Prostate gland (tissue), 2 donors: ENCODE data around the gene SOX18. TPM values are rescaled to one million over a fixed set of nuclear protein-coding genes. Genes with fewer than 3 reads are reported as not detected.

ENCODE experiments used
- DNase-seq: peaks from one replicate; pipeline ENCODE4 v3.0.0-alpha.2; 2019; ENCODE audit warnings: low spot score
- H3K27ac ChIP-seq, 2 donors: fragments of 200-600 bp; sonication (generic); 2 replicates each; pipeline ENCODE4 v1.5.1; 2017 to 2019
- H3K27me3 ChIP-seq: fragments of 200-600 bp; sonication (generic); replicated peaks from 2 replicates; pipeline ENCODE4 v1.5.1; 2019; ENCODE audit not compliant: insufficient read depth
- H3K36me3 ChIP-seq, 2 donors: fragments of 200-600 bp; sonication (generic); 1 replicate in 1 of 2; 2 replicates in 1 of 2; pipeline versions ENCODE4 v1.5.1 to v1.8.1; 2017 to 2019
- H3K4me1 ChIP-seq: fragments of 200-600 bp; sonication (generic); replicated peaks from 2 replicates; pipeline ENCODE4 v1.5.1; 2019
- H3K4me3 ChIP-seq, 2 donors: fragments of 200-600 bp; sonication (generic); 2 replicates each; pipeline ENCODE4 v1.5.1; 2017 to 2019
- H3K9me3 ChIP-seq: fragments of 200-600 bp; sonication (generic); 2 replicates; pipeline ENCODE4 v1.5.1; 2017
- POLR2A ChIP-seq: fragments of 450-650 bp; IDR thresholded peaks from one replicate; pipeline ENCODE4 v1.6.1; 2016; ENCODE audit warnings: antibody characterized with exemption, mild to moderate bottlenecking
- POLR2AphosphoS5 ChIP-seq: sonication (generic); formaldehyde crosslinking; IDR thresholded peaks from one replicate; pipeline ENCODE4 v1.6.1; 2017; ENCODE audit warnings: antibody characterized with exemption
- WGBS: methylation state at CpG from one replicate; pipeline ENCODE4 v1.1.5; 2018; 5-methylcytosine and 5-hydroxymethylcytosine counted together
- intact Hi-C: fragments of 100-400 bp; cut with DNase I; formaldehyde crosslinking; loops from one replicate; pipeline ENCODE4 v1.14.2; 2022
- total RNA-seq, 2 donors: library from RNA; depleted of rRNA; stranded (reverse); fragments of >200 nt; gene quantifications; one replicate each; pipeline ENCODE4 v1.1.0, GENCODE V29; 2016
- TF ChIP-seq, protein P1 (sequence below), 4 experiments: fragments of 200-600 bp in 2 of 4; fragments of 450-650 bp in 2 of 4; sonication (generic) in 2 of 4; IDR thresholded peaks; 1 replicate in 3 of 4; 2 replicates in 1 of 4; pipeline ENCODE4 v1.5.1; 2016 to 2019; ENCODE audit warnings: antibody characterized with exemption in 4 of 4, mild to moderate bottlenecking in 2 of 4, moderate library complexity in 2 of 4

SOX18 gene
- total RNA-seq, 2 donors from 2014 or later = 4.7 to 12.8 TPM

DNA sequence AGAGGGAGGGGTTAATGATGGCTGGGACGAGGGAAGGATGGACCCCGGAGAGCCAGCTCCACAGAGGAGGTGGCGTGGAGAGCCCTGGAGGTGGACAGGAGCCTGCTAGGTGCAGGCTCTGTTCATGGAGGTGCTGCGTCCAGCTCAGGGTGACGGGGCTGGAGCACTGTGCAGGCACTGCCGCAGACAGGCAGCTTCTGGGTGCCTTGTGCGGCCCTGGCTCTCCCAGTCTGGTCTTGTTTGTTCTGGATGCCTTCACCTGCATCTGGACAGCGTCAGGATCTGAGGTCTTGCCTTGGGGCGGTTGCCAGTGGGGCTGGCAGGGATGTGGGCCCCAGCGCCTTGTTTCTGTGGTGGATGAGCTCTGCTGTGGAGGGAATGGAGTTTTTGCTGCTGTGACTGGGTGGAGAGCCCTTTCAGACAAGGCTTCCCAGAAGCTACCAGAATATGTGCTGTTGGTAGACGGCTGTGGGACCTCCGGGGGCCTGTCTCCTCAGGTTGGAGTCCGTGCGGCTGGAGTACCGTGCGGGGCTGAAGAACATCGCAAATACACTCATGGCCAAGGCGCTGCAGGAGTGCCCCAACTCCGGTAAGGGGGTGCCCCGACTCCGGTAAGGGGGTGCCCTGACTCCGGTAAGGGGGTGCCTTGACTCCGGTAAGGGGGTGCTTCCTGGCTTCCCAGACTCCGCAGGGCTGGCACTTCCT lies 21.3 kb downstream of the SOX18 start:
- WGBS = 86% methylated on average over 24 of the region's 24 CpGs
- no peaks in the 10 kb centered on the region for H3K27me3 ChIP-seq
- no peaks in the 10 kb centered on the region for H3K9me3 ChIP-seq
- H3K4me1 ChIP-seq = no peaks in the 10 kb centered on the region
- no peak for DNase-seq
- H3K27ac ChIP-seq = no peak overlapping the region
- TF ChIP-seq POLR2A (no peak), POLR2AphosphoS5 (no peak)
- TF ChIP-seq, protein P1, sequence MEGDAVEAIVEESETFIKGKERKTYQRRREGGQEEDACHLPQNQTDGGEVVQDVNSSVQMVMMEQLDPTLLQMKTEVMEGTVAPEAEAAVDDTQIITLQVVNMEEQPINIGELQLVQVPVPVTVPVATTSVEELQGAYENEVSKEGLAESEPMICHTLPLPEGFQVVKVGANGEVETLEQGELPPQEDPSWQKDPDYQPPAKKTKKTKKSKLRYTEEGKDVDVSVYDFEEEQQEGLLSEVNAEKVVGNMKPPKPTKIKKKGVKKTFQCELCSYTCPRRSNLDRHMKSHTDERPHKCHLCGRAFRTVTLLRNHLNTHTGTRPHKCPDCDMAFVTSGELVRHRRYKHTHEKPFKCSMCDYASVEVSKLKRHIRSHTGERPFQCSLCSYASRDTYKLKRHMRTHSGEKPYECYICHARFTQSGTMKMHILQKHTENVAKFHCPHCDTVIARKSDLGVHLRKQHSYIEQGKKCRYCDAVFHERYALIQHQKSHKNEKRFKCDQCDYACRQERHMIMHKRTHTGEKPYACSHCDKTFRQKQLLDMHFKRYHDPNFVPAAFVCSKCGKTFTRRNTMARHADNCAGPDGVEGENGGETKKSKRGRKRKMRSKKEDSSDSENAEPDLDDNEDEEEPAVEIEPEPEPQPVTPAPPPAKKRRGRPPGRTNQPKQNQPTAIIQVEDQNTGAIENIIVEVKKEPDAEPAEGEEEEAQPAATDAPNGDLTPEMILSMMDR (IDR thresholded peaks at IDR 0.05) = no peak
- H3K36me3 ChIP-seq = peaks cover 11 to 58% of the 10 kb centered on the region in 2 donors
- intact Hi-C loops = no loop called here
- no peak overlapping the region for H3K4me3 ChIP-seq

DNA sequence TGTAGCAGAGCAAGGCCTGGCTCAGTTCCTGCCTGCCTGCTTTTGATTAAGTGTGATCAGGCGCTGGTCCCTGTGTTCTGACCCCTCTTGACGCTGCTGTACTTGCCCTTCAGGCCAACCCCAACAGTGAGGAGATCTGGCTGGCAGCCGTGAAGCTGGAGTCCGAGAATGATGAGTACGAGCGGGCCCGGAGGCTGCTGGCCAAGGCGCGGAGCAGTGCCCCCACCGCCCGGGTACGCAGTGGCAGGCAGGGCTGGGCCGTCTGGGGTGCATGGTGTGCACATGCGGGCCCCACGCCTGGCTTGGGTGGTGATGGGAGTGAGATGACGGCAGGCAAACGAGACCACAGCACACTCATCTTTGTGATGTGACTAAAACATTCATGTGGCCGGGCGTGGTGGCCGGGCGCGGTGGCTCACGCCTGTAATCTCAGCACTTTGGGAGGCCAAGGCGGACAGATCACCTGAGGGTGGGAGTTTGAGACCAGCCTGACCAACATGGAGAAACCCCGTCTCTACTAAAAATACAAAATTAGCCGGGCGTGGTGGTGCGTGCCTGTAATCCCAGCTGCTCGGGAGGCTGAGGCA lies 23.5 kb downstream of the SOX18 start:
- no peak for DNase-seq
- H3K27me3 ChIP-seq = no peaks in the 10 kb centered on the region
- H3K4me1 ChIP-seq = no peaks in the 10 kb centered on the region
- WGBS = 96% methylated on average over 28 of the region's 29 CpGs
- no peaks in the 10 kb centered on the region for H3K9me3 ChIP-seq
- H3K36me3 ChIP-seq = peaks cover 11 to 63% of the 10 kb centered on the region in 2 donors
- H3K27ac ChIP-seq = no peak overlapping the region
- intact Hi-C loops = no loop called here
- TF ChIP-seq, protein P1 (IDR thresholded peaks at IDR 0.05) = no peak
- no peak for TF ChIP-seq POLR2A
- no peak for TF ChIP-seq POLR2AphosphoS5
- no peak overlapping the region for H3K4me3 ChIP-seq

DNA sequence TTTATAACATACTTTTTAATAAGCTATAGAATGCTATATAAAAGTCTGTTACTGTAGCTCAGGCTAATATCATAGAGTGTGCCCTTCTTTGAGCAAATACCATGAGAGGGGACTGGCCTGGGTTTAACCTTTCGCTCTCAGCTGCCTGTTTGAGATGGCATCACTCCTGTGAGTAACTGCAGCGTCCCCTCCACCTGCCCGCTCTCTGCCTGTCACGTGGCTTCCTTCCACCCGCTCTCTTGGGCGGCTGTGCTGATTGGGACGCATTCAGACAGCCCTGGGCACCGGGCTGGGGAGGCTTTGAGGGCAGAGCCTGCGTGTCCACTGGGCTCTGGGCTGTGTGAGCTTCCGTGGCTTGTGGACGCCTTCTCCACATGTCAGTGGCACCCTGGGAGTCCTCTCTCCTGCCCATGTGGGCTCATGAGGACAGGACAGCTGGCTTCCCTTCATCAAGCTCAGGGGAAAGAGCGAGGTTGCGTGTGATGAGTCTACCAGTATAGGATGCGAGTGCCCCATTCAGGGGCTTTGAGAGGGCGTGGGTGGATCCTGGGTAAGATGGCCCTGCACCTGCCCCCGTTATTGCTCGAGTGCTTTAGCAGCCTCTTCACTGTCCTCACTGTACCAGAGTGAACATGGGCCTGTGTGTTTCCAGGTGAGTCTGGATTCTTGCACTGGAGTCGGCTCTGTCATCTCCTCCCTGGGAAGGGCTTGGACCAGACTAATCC lies 24.2 kb downstream of the SOX18 start:
- WGBS = 92% methylated on average over 18 of the region's 18 CpGs
- Histone ChIP-seq H3K9me3 (no peaks in the 10 kb centered on the region), H3K27ac (no peak overlapping the region), H3K27me3 (no peaks in the 10 kb centered on the region), H3K36me3 (peaks cover 11 to 63% of the 10 kb centered on the region in 2 donors), H3K4me3 (no peak overlapping the region), H3K4me1 (no peaks in the 10 kb centered on the region)
- DNase-seq = no peak
- intact Hi-C loops = no loop called here
- TF ChIP-seq, protein P1 (IDR thresholded peaks at IDR 0.05) = no peak
- no peak for TF ChIP-seq POLR2AphosphoS5
- no peak for TF ChIP-seq POLR2A

DNA sequence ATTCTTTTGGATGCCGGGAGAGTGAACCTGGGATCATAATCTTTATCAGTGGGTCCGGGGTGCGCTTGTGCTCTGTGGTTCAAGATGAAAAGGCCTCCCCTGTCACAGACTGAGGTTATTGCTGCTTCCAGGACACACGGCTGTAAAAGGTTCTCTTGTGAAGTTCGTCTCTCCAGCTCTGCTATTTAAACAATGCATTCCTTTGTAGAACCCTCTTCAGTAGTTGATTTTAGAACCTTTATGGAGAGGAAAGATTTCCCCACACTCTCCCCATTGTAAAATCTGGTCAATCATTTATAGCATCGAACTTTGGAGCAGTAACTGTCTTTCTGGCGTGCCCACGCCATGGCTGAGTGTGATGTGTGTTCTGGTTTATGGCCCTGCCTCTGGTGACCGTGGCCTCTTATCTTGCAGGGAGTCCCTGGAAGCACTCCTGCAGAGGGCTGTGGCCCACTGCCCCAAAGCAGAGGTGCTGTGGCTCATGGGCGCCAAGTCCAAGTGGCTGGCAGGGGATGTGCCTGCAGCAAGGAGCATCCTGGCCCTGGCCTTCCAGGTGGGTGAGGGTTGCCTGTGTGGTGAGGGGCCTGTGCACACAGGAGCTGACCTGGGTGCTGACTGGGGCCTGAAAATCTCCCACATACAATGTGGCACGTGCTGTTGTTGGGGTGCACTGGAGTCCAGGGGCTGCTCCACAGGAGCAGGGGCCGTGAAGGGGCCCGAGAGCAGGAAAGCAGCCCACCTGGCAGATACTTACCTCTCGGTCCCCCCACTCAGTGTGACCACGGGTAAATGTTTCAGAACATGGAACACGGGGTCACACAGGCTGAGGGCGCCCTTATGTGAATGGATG lies 25.1 kb downstream of the SOX18 start:
- peaks cover 11 to 60% of the 10 kb centered on the region in 2 donors for H3K36me3 ChIP-seq

More for the DNA sequence above, 25.1 kb downstream of the SOX18 start:
- Histone ChIP-seq H3K27ac (no peak overlapping the region), H3K27me3 (no peaks in the 10 kb centered on the region), H3K9me3 (no peaks in the 10 kb centered on the region), H3K4me3 (no peak overlapping the region), H3K4me1 (no peaks in the 10 kb centered on the region)
- DNase-seq = no peak
- intact Hi-C loops = no loop called here
- no peak for TF ChIP-seq POLR2AphosphoS5
- TF ChIP-seq POLR2A = no peak
- TF ChIP-seq, protein P1 (IDR thresholded peaks at IDR 0.05) = no peak
- WGBS = 67% methylated on average over 17 of the region's 17 CpGs
